Activated CD8-positive, alpha-beta T cell treated with anti-CD3 and anti-CD28 coated beads, Interleukin-2, amount 10 ng/mL, durations not matched to agents 7 days and 5 days (primary cell): ENCODE data around the gene COL7A1. TPM values are rescaled to one million over a fixed set of nuclear protein-coding genes. Genes with fewer than 3 reads are reported as not detected.
A peak's percentile ranks its signal among the peaks of the same experiment; 100 is the strongest.

Experiments used
- ATAC-seq: fragments of 150-1000 bp; cut with Tn5 transposase; one replicate; pipeline ENCODE4 v1.10.0; 2021; ENCODE audit warnings: moderate library complexity
- CTCF ChIA-PET: fragments of 350-600 bp; sonication (Branson Sonifier 250); formaldehyde crosslinking; loops from one replicate; lab custom pipeline; 2021; ENCODE audit warnings: antibody characterized with exemption; lab: Charles Lee
- POLR2A ChIA-PET: fragments of 350-600 bp; sonication (Branson Sonifier 250); formaldehyde crosslinking; loops from one replicate; lab custom pipeline; 2021; ENCODE audit warnings: antibody characterized with exemption; lab: Charles Lee
- DNase-seq: peaks from one replicate; pipeline ENCODE4 v3.0.0-alpha.2; 2020
- H3K27ac Mint-ChIP-seq: one replicate; pipeline ENCODE4 v1.8.0; 2021; ENCODE audit warnings: mild to moderate bottlenecking, mixed read lengths
- H3K27me3 Mint-ChIP-seq: one replicate; pipeline ENCODE4 v1.8.0; 2021; ENCODE audit warnings: low read depth, mixed read lengths
- H3K36me3 Mint-ChIP-seq: one replicate; pipeline ENCODE4 v1.8.0; 2021; ENCODE audit warnings: low read depth, mixed read lengths
- H3K4me1 Mint-ChIP-seq: one replicate; pipeline ENCODE4 v1.8.0; 2021; ENCODE audit warnings: low read depth, mixed read lengths
- H3K4me3 Mint-ChIP-seq: one replicate; pipeline ENCODE4 v1.8.0; 2021; ENCODE audit warnings: mild to moderate bottlenecking, mixed read lengths
- H3K9me3 Mint-ChIP-seq: one replicate; pipeline ENCODE4 v1.8.0; 2022; ENCODE audit warnings: mixed read lengths; ENCODE audit not compliant: insufficient read depth
- total RNA-seq, 2 experiments: library from RNA; stranded (reverse); gene quantifications; one replicate each; pipeline ENCODE4 v1.2.3, GENCODE V29; 2021

COL7A1 gene
- total RNA-seq = 1 to 10 TPM; 1.2 to 1.6 TPM

DNA sequence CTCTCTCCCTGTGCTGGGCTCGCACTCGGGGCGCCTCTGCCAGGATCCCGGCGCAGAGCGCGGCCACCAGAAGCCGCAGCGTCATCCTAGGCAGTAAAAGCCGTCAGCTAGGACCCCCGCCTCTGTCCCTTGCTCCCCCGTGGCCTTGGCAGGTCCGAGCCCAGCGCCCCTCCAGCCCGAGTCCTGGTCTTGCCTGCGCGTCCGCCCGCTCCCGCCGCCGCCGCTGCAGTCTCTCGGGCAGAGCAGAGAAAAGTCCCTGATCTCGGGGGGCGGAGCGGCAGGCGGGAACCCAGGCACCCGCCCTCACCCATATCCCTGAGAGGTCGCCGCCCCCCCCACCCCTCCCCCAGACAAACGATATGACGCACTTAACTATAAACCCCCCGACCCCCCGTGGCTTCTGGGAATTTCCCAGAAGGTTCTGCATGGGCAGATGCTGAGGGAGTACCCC, at the start of gene COL7A1:
Gene COL7A1 (minus strand): TSS at position 255 of the 451 bp plus-strand sequence. CDS start 170 bp downstream, at position 85.
- no peak within 1 kb of the TSS for H3K27ac Mint-ChIP-seq
- H3K9me3 Mint-ChIP-seq = no peaks in the 10 kb centered on the region
- POLR2A ChIA-PET = no interaction called here
- CTCF ChIA-PET = interaction anchor here (0.6 kb wide), 1 partner anchor 15 kb away, joined by 3 read pairs; the partner anchor contains the start of gene UQCRC1
- ATAC-seq = peak; percentile 16
- H3K4me3 Mint-ChIP-seq = no peak within 1 kb of the TSS
- peaks cover 20% of the 10 kb centered on the region for H3K27me3 Mint-ChIP-seq
- peaks cover 17% of the 10 kb centered on the region for H3K36me3 Mint-ChIP-seq
- no peak for DNase-seq
- H3K4me1 Mint-ChIP-seq = peaks cover 2% of the 10 kb centered on the region

DNA sequence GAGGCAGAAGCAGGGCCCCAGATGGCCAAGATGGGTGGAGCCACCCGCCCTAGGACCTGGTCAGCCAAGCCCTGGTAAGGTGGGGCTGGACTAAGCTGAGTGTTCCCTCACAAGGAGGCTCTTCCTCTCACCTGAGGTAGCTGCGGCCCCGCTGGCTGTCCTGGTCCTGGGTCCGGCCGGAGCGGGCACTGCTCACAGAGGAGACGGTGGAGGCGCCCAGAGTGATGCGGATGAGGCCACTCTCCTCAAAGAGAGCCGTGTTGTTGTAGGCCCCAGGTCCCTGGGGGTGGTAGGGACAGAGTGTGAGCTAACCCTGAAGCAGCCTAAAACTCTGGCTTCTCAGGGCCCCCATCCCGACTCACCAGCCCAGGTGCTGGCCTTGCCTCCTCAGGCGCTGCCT, 47.5 kb upstream of the COL7A1 start:
- Mint-ChIP-seq H3K9me3 (no peaks in the 10 kb centered on the region), H3K27me3 (no peaks in the 10 kb centered on the region), H3K4me1 (no peaks in the 10 kb centered on the region), H3K36me3 (peaks cover 11% of the 10 kb centered on the region), H3K4me3 (no peak overlapping the region), H3K27ac (no peak overlapping the region)
- no peak for ATAC-seq
- no peak for DNase-seq
- ChIA-PET CTCF (no interaction called here), POLR2A (no interaction called here)

DNA sequence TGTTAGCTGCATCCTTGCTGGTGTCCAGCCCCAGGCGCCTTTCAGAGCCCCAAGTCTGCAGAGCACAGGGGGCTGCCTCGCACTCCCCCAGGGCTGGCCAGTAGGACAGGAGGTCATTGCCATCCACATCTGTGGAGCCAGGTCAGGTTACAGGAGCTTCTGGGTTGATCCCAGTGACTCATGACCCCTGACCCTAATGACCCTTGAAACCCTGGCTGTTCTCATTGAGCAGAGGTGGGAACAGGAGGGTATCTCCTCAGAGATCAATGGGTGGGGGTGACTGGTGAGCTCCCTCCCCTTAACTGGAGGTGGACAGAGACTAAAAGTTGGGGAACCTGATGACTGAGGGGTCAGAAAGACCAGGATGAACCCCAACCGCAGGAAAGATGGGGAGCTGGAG, 46.3 kb upstream of the COL7A1 start:
- ChIA-PET CTCF (no interaction called here), POLR2A (no interaction called here)
- ATAC-seq (no peak), DNase-seq (no peak)
- H3K36me3 Mint-ChIP-seq = peaks cover 11% of the 10 kb centered on the region
- H3K4me3 Mint-ChIP-seq = no peak overlapping the region
- H3K27ac Mint-ChIP-seq = no peak overlapping the region
- H3K27me3 Mint-ChIP-seq = no peaks in the 10 kb centered on the region
- H3K4me1 Mint-ChIP-seq = peaks cover 9% of the 10 kb centered on the region
- H3K9me3 Mint-ChIP-seq = no peaks in the 10 kb centered on the region

DNA sequence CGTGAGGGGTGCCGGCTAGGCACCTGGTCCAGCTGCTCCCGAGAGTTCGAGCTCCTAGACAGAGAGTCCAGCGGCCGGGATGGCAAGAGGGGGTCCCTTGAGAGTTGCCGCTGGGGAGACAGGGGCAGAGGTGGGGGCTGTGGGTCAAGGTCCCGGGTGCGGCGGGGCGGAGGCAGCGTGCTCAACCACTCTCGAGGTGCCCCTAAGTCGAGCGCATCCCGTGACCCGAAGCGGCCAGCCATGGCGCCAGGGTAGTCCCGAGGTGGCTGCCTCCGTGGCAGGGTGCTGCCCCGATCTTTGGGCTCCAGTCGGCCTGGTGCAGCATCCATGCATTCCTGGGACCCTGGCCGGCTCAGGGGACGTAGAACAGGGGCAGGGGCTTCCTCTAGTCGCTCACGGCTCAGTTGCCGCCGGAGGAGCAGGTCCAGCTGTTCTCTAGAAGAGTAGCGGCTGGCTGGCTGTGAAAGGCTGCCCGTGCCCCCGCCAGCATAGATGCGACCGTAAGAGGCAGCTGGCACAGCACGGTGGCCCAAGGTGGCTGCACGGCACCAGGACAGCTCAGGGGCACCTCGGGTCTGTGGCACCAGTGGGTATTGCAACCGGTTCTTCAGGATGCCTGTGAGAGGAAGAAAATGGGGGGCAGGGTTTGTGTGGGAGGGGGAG, 44.9 kb upstream of the COL7A1 start:
- POLR2A ChIA-PET = interaction anchor here (1.3 kb wide), 1 partner anchor 9 kb away, joined by 3 read pairs; no protein-coding TSS in a partner anchor
- ATAC-seq = no peak
- H3K9me3 Mint-ChIP-seq = no peaks in the 10 kb centered on the region
- peaks cover 11% of the 10 kb centered on the region for H3K36me3 Mint-ChIP-seq
- H3K4me1 Mint-ChIP-seq = peaks cover 17% of the 10 kb centered on the region
- no peak overlapping the region for H3K27ac Mint-ChIP-seq
- H3K27me3 Mint-ChIP-seq = no peaks in the 10 kb centered on the region
- CTCF ChIA-PET = no interaction called here
- no peak for DNase-seq
- H3K4me3 Mint-ChIP-seq = no peak overlapping the region

DNA sequence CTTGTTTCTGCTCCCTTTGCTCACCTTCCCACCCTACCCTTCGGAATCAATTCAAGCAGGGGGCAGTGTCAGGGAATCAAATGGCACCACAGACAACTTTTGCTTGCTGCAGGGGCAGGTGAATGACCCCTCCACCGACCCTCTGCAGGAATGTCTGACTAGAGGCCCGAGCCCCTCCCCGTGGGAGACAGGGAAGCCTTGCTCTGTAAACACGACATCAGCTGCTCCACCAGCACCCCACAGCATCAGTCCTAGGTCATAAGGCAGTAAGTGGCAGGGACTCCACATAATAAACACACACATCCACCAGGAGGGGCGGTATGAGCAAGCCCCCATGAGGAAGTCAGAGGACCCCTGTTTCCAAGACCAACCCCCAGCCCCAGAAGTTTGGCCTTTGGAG, 42.2 kb upstream of the COL7A1 start:
- ATAC-seq = no peak
- H3K4me3 Mint-ChIP-seq = no peak overlapping the region

DNA sequence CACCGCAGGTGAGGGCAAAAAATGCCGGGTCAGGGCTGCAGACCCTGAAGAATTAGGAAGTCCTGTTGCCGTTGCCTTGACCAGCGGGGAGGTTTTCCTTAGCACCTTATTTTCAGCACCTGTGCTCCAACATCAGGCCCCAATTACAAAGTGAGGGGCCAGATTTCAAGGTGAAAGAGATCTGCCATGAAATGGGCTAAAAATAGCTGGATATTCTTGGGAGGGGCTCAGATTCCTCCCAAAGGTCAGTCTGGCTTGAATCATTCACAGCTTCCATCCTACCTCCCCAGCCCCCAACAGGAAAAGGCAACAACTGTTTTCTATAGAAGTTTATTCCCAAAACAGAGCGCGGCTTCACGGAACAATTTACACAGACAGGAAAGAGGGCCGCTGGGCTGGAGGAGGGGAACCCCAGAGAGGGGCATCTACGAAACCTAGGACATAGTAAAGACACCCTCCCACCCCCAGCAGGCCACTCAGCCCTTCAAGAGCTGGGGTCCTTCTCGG, 41.1 kb upstream of the COL7A1 start:
- DNase-seq = no peak
- H3K36me3 Mint-ChIP-seq = peaks cover 16% of the 10 kb centered on the region
- no peak for ATAC-seq
- H3K27me3 Mint-ChIP-seq = no peaks in the 10 kb centered on the region
- H3K9me3 Mint-ChIP-seq = no peaks in the 10 kb centered on the region
- ChIA-PET POLR2A (interaction anchor here (0.7 to 1.5 kb wide), 5 partner anchors 16 to 283 kb away, joined by 3 to 6 read pairs (median 3); partner anchors contain the start of gene IP6K2), CTCF (interaction anchor here (1.1 to 3.9 kb wide), 16 partner anchors 9 to 237 kb away, joined by 3 to 42 read pairs (median 5); partner anchors contain the start of genes NCKIPSD, PFKFB4 and UQCRC1)
- peaks cover 30% of the 10 kb centered on the region for H3K4me1 Mint-ChIP-seq
- H3K27ac Mint-ChIP-seq = peak overlapping the region; percentile 87
- H3K4me3 Mint-ChIP-seq = peak overlapping the region; percentile 89

More for the DNA sequence above, 42.2 kb upstream of the COL7A1 start:
- peaks cover 16% of the 10 kb centered on the region for H3K36me3 Mint-ChIP-seq
- DNase-seq = no peak
- H3K4me1 Mint-ChIP-seq = peaks cover 30% of the 10 kb centered on the region
- ChIA-PET CTCF (interaction anchor here (3.6 kb wide), 1 partner anchor 80 kb away, joined by 23 read pairs; the partner anchor contains the start of gene PFKFB4), POLR2A (no interaction called here)
- no peaks in the 10 kb centered on the region for H3K9me3 Mint-ChIP-seq
- H3K27me3 Mint-ChIP-seq = no peaks in the 10 kb centered on the region
- H3K27ac Mint-ChIP-seq = peak overlapping the region; percentile 32

DNA sequence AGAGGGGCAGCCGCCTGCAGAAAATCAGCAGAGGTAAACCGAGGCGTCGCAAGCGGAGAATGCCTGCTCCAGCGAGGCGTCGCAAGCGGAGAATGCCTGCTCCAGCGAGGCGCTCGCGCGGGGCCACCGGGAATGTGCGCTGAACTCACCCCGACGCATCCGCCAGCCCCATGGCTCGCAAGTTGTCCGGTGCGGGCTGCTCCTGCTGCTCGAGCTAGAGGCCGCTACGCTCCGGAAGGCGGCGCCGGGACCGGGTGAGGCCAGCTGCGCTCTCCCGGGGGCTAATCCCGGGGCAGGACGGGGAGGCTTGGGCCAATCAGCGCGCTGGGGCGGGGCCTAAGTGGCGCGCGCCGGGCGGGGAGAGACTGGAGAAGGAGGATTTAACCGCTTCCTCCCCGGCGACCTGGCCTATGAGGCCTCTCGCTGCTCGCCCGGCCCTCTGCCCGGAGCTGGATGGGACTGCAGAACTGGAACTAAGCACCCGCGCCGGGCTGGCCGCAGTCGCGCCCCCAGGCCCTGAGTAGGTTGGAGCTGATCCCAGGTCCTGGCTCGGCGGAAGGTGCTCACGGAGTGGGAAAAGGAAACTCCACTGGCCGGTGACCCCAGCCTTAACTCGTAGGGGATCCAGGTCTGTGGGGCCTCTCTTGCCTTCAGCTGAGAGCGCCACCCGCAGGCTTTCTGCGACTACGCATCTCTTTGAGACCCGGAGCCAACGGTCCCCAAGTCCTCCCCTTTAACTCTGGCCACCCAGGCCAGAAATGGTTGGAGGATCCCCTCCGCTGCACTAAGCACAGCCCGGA, 40.3 kb upstream of the COL7A1 start, which contains the start of gene SLC26A6:
Gene SLC26A6 (minus strand): TSS at position 240 of the 800 bp plus-strand sequence. CDS start 68 bp downstream, at position 172.
- ChIA-PET CTCF (interaction anchor here (0.8 to 3.9 kb wide), 21 partner anchors 9 to 234 kb away, joined by 3 to 42 read pairs (median 4); partner anchors contain the start of genes NCKIPSD, PFKFB4 and UQCRC1), POLR2A (interaction anchor here (0.8 to 1.5 kb wide), 6 partner anchors 9 to 81 kb away, joined by 3 to 6 read pairs (median 3); partner anchors contain the start of gene IP6K2)
- ATAC-seq (peak; percentile 97), DNase-seq (peak; percentile 95)
- H3K4me1 Mint-ChIP-seq = peaks cover 30% of the 10 kb centered on the region
- peak within 1 kb of the TSS; percentile 89 for H3K4me3 Mint-ChIP-seq
- no peaks in the 10 kb centered on the region for H3K9me3 Mint-ChIP-seq
- H3K36me3 Mint-ChIP-seq = peaks cover 16% of the 10 kb centered on the region
- no peaks in the 10 kb centered on the region for H3K27me3 Mint-ChIP-seq
- H3K27ac Mint-ChIP-seq = peak within 1 kb of the TSS; percentile 87

DNA sequence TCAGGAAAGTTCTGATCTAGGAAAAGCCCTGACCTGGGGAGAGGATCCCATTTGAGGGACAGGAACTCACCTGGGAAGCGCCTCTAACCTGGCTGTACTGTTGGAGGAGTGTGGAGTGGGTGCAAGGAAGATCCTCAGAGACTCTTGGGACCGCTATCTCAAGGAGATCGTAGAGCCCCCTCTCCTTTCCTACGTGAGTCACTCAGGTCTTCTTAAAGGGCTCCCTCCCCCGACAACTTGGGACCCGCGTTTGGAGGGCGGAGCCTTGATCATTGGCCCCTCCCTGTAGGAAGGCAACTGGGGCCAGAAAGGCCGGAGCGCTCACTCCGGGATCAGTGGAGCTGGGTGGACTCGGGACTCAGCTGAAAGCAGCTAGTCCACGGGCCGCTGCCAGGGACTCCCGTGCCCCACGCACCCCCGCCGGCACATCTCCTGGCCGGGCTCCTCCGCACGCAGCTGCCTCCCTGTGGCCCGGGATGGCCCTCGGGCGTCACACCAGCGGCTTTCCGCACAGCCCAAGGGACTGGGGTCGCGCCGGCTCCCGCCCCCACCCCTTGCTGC, 39.6 kb upstream of the COL7A1 start:
- peaks cover 18% of the 10 kb centered on the region for H3K36me3 Mint-ChIP-seq
- peak overlapping the region; percentile 89 for H3K4me3 Mint-ChIP-seq
- no peaks in the 10 kb centered on the region for H3K9me3 Mint-ChIP-seq
- CTCF ChIA-PET = interaction anchor here (0.9 to 3.9 kb wide), 17 partner anchors 11 to 234 kb away, joined by 3 to 42 read pairs (median 5); partner anchors contain the start of genes NCKIPSD, PFKFB4 and UQCRC1
- POLR2A ChIA-PET = interaction anchor here (0.6 to 1.5 kb wide), 6 partner anchors 8 to 386 kb away, joined by 3 to 6 read pairs (median 4); partner anchors contain the start of gene IP6K2
- DNase-seq = peak; percentile 68
- H3K27ac Mint-ChIP-seq = peak overlapping the region; percentile 25
- peaks cover 30% of the 10 kb centered on the region for H3K4me1 Mint-ChIP-seq
- ATAC-seq = peak; percentile 31
- no peaks in the 10 kb centered on the region for H3K27me3 Mint-ChIP-seq

DNA sequence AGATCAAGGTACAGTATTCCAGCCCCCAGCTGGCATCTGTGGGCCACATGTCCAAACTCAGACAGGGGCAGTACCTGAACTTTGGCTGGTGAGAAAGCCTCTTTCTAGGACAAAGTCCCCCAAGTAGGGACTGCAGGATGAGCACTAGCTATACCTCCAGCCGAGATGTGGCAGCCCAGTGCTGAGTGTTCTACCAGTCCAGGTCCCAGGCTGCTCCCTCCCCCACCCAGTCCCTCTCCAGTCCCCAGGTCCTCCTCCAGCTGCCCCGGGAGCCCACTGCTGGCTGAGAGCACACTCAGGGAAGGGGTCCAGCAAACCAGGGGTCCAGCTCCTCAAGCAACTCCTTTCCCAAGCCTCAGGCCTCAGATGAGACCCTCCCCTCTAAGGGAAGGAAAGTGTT, 38.6 kb upstream of the COL7A1 start:
- POLR2A ChIA-PET = interaction anchor here (0.6 to 1.0 kb wide), 2 partner anchors 334 to 387 kb away, joined by 3 to 4 read pairs; no protein-coding TSS in a partner anchor
- H3K4me1 Mint-ChIP-seq = peaks cover 30% of the 10 kb centered on the region

DNA sequence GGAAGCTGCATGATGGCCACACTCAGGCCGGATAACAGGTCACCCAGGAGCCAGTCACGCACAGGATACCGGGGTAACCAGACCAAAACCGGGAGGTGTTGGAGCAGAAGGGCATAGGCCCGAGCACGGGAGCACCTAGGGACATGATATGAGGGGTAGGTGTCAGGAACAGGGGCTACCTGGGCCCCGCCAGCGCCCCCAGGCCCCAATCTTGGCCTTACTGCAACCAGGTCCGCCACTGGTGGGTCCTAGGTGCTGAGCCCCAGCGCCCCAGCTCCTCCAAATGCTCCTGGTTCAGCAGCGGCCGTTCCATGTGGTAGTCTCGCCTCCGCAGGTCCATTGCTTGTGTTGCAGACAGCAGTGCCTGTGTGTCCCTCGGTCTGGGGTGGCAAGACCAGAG, 38.1 kb upstream of the COL7A1 start:
- ATAC-seq = no peak
- H3K36me3 Mint-ChIP-seq = peaks cover 25% of the 10 kb centered on the region
- POLR2A ChIA-PET = interaction anchor here (0.5 to 1.1 kb wide), 2 partner anchors 16 to 165 kb away, joined by 3 to 5 read pairs; no protein-coding TSS in a partner anchor
- peaks cover 30% of the 10 kb centered on the region for H3K4me1 Mint-ChIP-seq
- no peak overlapping the region for H3K27ac Mint-ChIP-seq
- CTCF ChIA-PET = interaction anchor here (3.5 to 3.9 kb wide), 3 partner anchors 9 to 232 kb away, joined by 17 to 42 read pairs (median 21); no protein-coding TSS in a partner anchor
- DNase-seq = no peak
- no peaks in the 10 kb centered on the region for H3K27me3 Mint-ChIP-seq
- H3K9me3 Mint-ChIP-seq = no peaks in the 10 kb centered on the region
- peak overlapping the region; percentile 0 for H3K4me3 Mint-ChIP-seq

More for the DNA sequence above, 38.6 kb upstream of the COL7A1 start:
- ATAC-seq (no peak), DNase-seq (no peak)
- no peaks in the 10 kb centered on the region for H3K27me3 Mint-ChIP-seq
- CTCF ChIA-PET = interaction anchor here (2.3 to 3.9 kb wide), 5 partner anchors 10 to 233 kb away, joined by 7 to 42 read pairs (median 21); partner anchors contain the start of gene UQCRC1
- H3K27ac Mint-ChIP-seq = no peak overlapping the region
- peaks cover 23% of the 10 kb centered on the region for H3K36me3 Mint-ChIP-seq
- H3K4me3 Mint-ChIP-seq = peak overlapping the region; percentile 89
- H3K9me3 Mint-ChIP-seq = no peaks in the 10 kb centered on the region
